ENCODE measurements around the gene GNG12.
"Not testable (repeated sequence)": the region's sequence is repeated elsewhere in the genome, so short reads cannot be mapped to it uniquely, and the experiment has no call there.

GNG12 gene

DNA sequence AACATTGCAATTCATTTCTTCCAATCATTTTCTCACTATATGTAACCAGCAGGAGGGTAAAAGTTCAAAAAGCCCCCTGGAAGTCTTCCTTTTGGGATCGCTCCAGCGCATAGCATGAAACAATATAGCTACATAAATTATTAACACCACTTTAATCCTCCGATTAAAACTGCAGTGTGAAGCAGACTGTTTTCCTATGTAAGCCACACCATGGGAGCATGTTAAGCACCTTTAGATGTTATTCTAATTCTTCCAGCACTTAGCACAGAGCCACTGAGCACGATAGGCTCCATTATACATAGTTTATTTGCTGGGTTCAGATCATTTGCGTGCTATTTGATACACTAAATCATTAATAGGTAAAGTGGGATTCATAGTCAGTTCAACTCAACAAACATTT is 166.6 kb downstream of the GNG12 start:
- H3K27ac Mint-ChIP-seq: no peak overlapping the region
- H3K9me3 Mint-ChIP-seq: no peaks in the 10 kb centered on the region
- no peak overlapping the region for H3K4me3 Mint-ChIP-seq
- no peaks in the 10 kb centered on the region for H3K36me3 Mint-ChIP-seq (ENCODE audit: low read depth)
- TF ChIP-seq, protein P1, sequence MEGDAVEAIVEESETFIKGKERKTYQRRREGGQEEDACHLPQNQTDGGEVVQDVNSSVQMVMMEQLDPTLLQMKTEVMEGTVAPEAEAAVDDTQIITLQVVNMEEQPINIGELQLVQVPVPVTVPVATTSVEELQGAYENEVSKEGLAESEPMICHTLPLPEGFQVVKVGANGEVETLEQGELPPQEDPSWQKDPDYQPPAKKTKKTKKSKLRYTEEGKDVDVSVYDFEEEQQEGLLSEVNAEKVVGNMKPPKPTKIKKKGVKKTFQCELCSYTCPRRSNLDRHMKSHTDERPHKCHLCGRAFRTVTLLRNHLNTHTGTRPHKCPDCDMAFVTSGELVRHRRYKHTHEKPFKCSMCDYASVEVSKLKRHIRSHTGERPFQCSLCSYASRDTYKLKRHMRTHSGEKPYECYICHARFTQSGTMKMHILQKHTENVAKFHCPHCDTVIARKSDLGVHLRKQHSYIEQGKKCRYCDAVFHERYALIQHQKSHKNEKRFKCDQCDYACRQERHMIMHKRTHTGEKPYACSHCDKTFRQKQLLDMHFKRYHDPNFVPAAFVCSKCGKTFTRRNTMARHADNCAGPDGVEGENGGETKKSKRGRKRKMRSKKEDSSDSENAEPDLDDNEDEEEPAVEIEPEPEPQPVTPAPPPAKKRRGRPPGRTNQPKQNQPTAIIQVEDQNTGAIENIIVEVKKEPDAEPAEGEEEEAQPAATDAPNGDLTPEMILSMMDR (IDR thresholded peaks at IDR 0.05): no peak
- no peak for DNase-seq
- H3K27me3 Mint-ChIP-seq (ENCODE audit: low read depth, poor library complexity): peaks cover 3% of the 10 kb centered on the region
- H3K4me1 Mint-ChIP-seq: no peaks in the 10 kb centered on the region

DNA sequence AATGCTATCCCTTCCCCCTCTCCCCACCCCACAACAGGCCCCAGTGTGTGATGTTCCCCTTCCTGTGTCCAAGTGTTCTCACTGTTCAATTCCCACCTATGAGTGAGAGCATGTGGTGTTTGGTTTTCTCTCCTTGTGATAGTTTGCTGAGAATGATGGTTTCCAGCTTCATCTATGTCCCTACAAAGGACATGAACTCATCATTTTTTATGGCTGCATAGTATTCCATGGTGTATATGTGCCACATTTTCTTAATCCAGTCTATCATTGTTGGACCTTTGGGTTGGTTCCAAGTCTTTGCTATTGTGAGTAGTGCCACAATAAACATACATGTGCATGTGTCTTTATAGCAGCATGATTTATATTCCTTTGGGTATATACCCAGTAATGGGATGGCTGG is 168.0 kb downstream of the GNG12 start:
- H3K9me3 Mint-ChIP-seq; DNase-seq; H3K4me1 Mint-ChIP-seq; H3K27ac Mint-ChIP-seq; H3K27me3 Mint-ChIP-seq (ENCODE audit: low read depth, poor library complexity); H3K4me3 Mint-ChIP-seq; H3K36me3 Mint-ChIP-seq (ENCODE audit: low read depth): not testable (repeated sequence)

DNA sequence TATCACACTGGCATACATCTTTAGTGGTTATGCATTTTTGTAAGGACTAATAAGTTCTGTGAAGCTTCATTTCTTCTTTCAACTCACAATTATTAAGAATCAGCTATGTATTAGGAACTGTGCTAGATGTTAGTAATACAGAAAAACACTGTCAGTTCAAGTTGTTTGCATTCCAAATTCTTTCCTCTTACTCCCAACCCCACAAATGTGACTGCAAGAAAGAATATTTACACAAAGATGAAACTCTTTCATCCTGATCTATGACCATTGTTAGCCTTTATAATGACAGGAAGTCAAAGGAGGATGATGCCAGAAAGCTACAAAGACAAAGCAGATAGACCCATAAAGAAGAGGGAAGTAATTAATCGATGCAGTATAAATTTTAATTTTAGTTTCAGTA is 169.2 kb downstream of the GNG12 start:
- TF ChIP-seq, protein P1 (IDR thresholded peaks at IDR 0.05): no peak
- H3K4me1 Mint-ChIP-seq: no peaks in the 10 kb centered on the region
- H3K27ac Mint-ChIP-seq: no peak overlapping the region
- H3K36me3 Mint-ChIP-seq (ENCODE audit: low read depth): no peaks in the 10 kb centered on the region
- no peak overlapping the region for H3K4me3 Mint-ChIP-seq
- H3K27me3 Mint-ChIP-seq (ENCODE audit: low read depth, poor library complexity): peaks cover 3% of the 10 kb centered on the region
- no peaks in the 10 kb centered on the region for H3K9me3 Mint-ChIP-seq
- no peak for DNase-seq

DNA sequence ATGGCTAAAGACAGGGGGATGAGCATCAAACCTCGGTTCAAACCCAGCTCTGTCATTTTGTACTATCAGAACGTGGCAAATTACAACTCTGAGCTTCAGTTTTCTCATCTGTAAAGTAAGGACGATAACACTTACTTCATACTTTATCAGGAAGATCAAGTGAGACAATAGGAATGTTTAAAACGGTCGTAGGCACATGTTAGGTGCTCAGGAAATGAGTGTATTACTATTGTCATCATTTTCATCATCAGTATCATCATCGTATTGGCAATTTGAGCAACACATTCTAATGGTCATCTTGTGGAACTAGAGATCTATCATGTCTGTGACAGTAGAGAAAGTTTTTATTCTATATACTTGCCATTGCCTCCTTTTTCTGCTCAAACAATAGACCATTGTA is 170.4 kb downstream of the GNG12 start:
- Mint-ChIP-seq H3K27ac (no peak overlapping the region), H3K27me3 (ENCODE audit: low read depth, poor library complexity) (peaks cover 3% of the 10 kb centered on the region)

DNA sequence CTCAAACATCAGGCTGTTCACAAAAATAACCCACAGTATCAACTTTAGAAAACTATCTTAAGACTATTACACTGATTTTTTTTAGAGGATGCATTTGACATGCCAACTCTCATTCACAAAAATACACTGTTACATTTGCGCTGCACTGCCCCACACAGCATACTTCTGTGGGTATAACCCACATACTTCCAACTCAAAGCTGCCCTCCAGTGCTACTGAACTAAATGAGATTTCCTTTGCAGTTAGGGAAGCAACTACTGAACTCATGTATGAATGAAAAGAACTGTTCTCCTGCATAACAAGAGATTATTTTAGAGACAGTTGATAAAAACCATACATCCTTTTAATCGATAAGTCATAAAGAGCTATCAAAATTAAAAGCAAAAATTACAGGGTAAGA is 174.0 kb downstream of the GNG12 start:
- H3K9me3 Mint-ChIP-seq: no peaks in the 10 kb centered on the region
- DNase-seq: no peak
- H3K27me3 Mint-ChIP-seq (ENCODE audit: low read depth, poor library complexity): no peaks in the 10 kb centered on the region
- H3K36me3 Mint-ChIP-seq (ENCODE audit: low read depth): no peaks in the 10 kb centered on the region
- no peaks in the 10 kb centered on the region for H3K4me1 Mint-ChIP-seq
- TF ChIP-seq, protein P1 (IDR thresholded peaks at IDR 0.05): no peak
- no peak overlapping the region for H3K27ac Mint-ChIP-seq
- no peak overlapping the region for H3K4me3 Mint-ChIP-seq

More for the DNA sequence above, 170.4 kb downstream of the GNG12 start:
- H3K4me1 Mint-ChIP-seq: no peaks in the 10 kb centered on the region
- TF ChIP-seq, protein P1 (IDR thresholded peaks at IDR 0.05): no peak
- no peak overlapping the region for H3K4me3 Mint-ChIP-seq
- no peaks in the 10 kb centered on the region for H3K9me3 Mint-ChIP-seq
- no peaks in the 10 kb centered on the region for H3K36me3 Mint-ChIP-seq (ENCODE audit: low read depth)
- DNase-seq: no peak

DNA sequence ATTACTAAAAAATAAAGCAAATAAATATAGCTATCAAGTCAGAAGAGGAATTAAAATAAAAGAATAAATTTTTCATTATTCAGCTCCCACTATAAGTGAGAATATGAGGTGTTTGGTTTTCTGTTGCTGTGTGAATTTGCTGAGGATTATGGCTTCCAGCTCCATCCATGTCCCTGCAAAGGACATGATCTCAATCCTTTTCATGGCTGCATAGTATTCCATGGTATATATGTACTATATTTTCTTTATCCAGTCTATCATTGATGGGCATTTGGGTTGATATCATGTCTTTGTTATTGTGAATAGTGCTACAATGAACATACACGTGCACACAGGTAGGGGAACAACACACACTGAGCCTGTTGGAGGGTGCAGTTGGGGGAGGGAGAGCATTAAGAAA is 176.1 kb downstream of the GNG12 start:
- H3K4me1 Mint-ChIP-seq, H3K27ac Mint-ChIP-seq, H3K9me3 Mint-ChIP-seq: not testable (repeated sequence)

DNA sequence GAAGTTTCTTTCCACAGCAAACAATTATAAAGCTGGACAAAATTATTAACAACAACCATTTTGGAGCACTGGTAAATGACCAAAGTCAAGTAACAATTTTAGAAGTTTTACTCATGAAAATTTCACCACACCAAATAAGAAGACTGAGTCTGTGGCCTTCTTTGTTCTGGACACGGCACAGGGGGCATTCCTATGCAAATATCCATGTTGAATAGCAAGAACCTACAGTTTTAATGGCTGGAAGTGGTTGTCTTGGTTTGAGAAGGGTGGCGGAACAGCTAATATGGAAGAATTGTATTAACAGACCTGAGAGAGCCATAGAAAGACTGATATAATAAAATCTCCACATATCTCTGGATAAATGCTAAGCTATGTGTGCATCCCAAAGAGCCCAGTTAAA is 177.7 kb downstream of the GNG12 start:
- TF ChIP-seq, protein P1 (IDR thresholded peaks at IDR 0.05): no peak
- Mint-ChIP-seq H3K4me3 (no peak overlapping the region), H3K9me3 (no peaks in the 10 kb centered on the region), H3K27ac (no peak overlapping the region), H3K4me1 (peaks cover 14% of the 10 kb centered on the region), H3K27me3 (ENCODE audit: low read depth, poor library complexity) (no peaks in the 10 kb centered on the region), H3K36me3 (ENCODE audit: low read depth) (no peaks in the 10 kb centered on the region)
- no peak for DNase-seq

More for the DNA sequence above, 176.1 kb downstream of the GNG12 start:
- H3K36me3 Mint-ChIP-seq (ENCODE audit: low read depth); DNase-seq; H3K4me3 Mint-ChIP-seq; H3K27me3 Mint-ChIP-seq (ENCODE audit: low read depth, poor library complexity): not testable (repeated sequence)

Data from nephron progenitor cell (in vitro differentiated cells).